Trophoblast cell (in vitro differentiated cells and primary cell): ENCODE data around the gene CHRND.
A peak's percentile ranks its signal among the peaks of the same experiment; 100 is the strongest.

Experiments used
- DNase-seq, 2 donors: peaks; one replicate each; pipeline ENCODE4 v3.0.0-alpha.2; 2016
- H2AFZ ChIP-seq: 2 replicates; pipeline ENCODE4 v1.6.1; 2013; ENCODE audit warnings: low read length, moderate library complexity, mild to moderate bottlenecking; ENCODE audit not compliant: insufficient read depth, poor library complexity
- H2AK5ac ChIP-seq: 2 replicates; pipeline ENCODE4 v1.6.1; 2013; ENCODE audit warnings: mild to moderate bottlenecking, low read length
- H2BK120ac ChIP-seq: 2 replicates; pipeline ENCODE4 v1.6.1; 2013; ENCODE audit warnings: low read length, mild to moderate bottlenecking, moderate library complexity; ENCODE audit not compliant: insufficient read depth, poor library complexity
- H2BK12ac ChIP-seq: 2 replicates; pipeline ENCODE4 v1.6.1; 2013; ENCODE audit warnings: mild to moderate bottlenecking, low read length, moderate library complexity
- H2BK5ac ChIP-seq: 2 replicates; pipeline ENCODE4 v1.6.1; 2013; ENCODE audit warnings: low read length, low read depth, moderate library complexity, mild to moderate bottlenecking; ENCODE audit not compliant: poor library complexity
- H3K14ac ChIP-seq: 2 replicates; pipeline ENCODE4 v1.6.1; 2013; ENCODE audit warnings: mild to moderate bottlenecking, low read length
- H3K18ac ChIP-seq: 2 replicates; pipeline ENCODE4 v1.6.1; 2013; ENCODE audit warnings: mild to moderate bottlenecking, low read length
- H3K23ac ChIP-seq: 2 replicates; pipeline ENCODE4 v1.6.1; 2013; ENCODE audit warnings: low read length
- H3K27ac ChIP-seq: 2 replicates; pipeline ENCODE4 v1.5.1; 2013; ENCODE audit warnings: low read depth, mild to moderate bottlenecking, inconsistent platforms, low read length, moderate library complexity
- H3K27me3 ChIP-seq: 2 replicates; pipeline ENCODE4 v1.6.1; 2013; ENCODE audit warnings: inconsistent platforms, mild to moderate bottlenecking, low read length, moderate library complexity; ENCODE audit not compliant: insufficient read depth
- H3K36me3 ChIP-seq, 2 experiments: 1 replicate in 1 of 2; 2 replicates in 1 of 2; pipeline ENCODE4 v1.6.1; 2013; ENCODE audit warnings: low read length in 2 of 2, mild to moderate bottlenecking in 2 of 2, moderate library complexity in 1 of 2; ENCODE audit not compliant: insufficient read depth in 2 of 2, control insufficient read depth in 1 of 2
- H3K4ac ChIP-seq: 2 replicates; pipeline ENCODE4 v1.6.1; 2013; ENCODE audit warnings: low read depth, mild to moderate bottlenecking, low read length, moderate library complexity
- H3K4me1 ChIP-seq, 2 experiments: 1 replicate in 1 of 2; 2 replicates in 1 of 2; pipeline ENCODE4 v1.6.1; 2013; ENCODE audit warnings: low read length in 2 of 2, mild to moderate bottlenecking in 2 of 2, moderate library complexity in 1 of 2; ENCODE audit not compliant: insufficient read depth in 2 of 2, control insufficient read depth in 1 of 2
- H3K4me2 ChIP-seq: 2 replicates; pipeline ENCODE4 v1.6.1; 2013; ENCODE audit warnings: inconsistent platforms, mild to moderate bottlenecking, low read length, moderate library complexity
- H3K4me3 ChIP-seq: 2 replicates; pipeline ENCODE4 v1.5.1; 2013; ENCODE audit warnings: mild to moderate bottlenecking, low read depth, low read length, inconsistent platforms
- H3K79me1 ChIP-seq: one replicate; pipeline ENCODE4 v1.6.1; 2013; ENCODE audit warnings: low read length
- H3K79me2 ChIP-seq: 2 replicates; pipeline ENCODE4 v1.6.1; 2013; ENCODE audit warnings: low read length, mild to moderate bottlenecking; ENCODE audit not compliant: control insufficient read depth, insufficient read depth, poor library complexity
- H3K9ac ChIP-seq: 2 replicates; pipeline ENCODE4 v1.6.1; 2013; ENCODE audit warnings: mild to moderate bottlenecking, low read length
- H3K9me3 ChIP-seq: 2 replicates; pipeline ENCODE4 v1.6.1; 2013; ENCODE audit warnings: low read depth, mild to moderate bottlenecking, control low read depth, inconsistent platforms, low read length; ENCODE audit not compliant: insufficient read depth
- H4K12ac ChIP-seq: 2 replicates; pipeline ENCODE4 v1.6.1; 2013; ENCODE audit warnings: low read depth, mild to moderate bottlenecking, low read length, moderate library complexity
- H4K8ac ChIP-seq: 2 replicates; pipeline ENCODE4 v1.6.1; 2013; ENCODE audit warnings: low read depth, mild to moderate bottlenecking, low read length, moderate library complexity
- H4K91ac ChIP-seq: one replicate; pipeline ENCODE4 v1.6.1; 2013; ENCODE audit warnings: low read depth, mild to moderate bottlenecking, low read length, moderate library complexity
- whole genome bisulfite sequencing: extraction: QIAGEN DNeasy Blood & Tissue Kit; methylation state at CpG from one replicate; pipeline ENCODE4 v1.1.7; 2013; ENCODE audit warnings: missing lambda C conversion rate; ENCODE audit not compliant: insufficient read length, insufficient coverage; ENCODE audit errors: extremely low coverage; 5-methylcytosine and 5-hydroxymethylcytosine counted together

The CHRND gene

DNA sequence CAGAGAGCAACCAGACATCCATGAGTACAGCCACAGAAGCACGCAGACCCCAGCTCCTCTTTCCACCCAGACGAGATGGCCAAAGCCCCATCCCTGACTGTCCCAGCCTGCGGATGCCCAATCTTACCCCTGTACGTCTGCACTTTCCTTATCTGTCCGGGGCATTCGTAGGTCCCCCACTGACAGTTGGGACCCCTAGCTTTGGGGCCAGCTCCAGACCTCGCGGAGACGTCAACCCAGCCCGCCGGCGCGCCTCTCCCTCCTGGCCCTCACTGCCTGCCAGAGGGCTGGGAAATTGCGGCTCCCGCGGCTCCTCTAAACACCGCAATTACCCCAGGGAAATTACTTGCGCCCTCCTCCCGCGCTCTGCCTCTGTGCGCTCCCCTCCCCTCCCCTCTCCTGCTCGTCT, 40.6 kb upstream of the CHRND start:
- H4K8ac ChIP-seq: no peak overlapping the region
- no peak overlapping the region for H3K4ac ChIP-seq
- H2AFZ ChIP-seq: no peak overlapping the region
- no peak overlapping the region for H2BK5ac ChIP-seq
- no peak overlapping the region for H2BK120ac ChIP-seq
- H2AK5ac ChIP-seq: no peak overlapping the region
- no peak overlapping the region for H3K23ac ChIP-seq
- H3K27ac ChIP-seq: no peak overlapping the region
- no peak overlapping the region for H2BK12ac ChIP-seq
- peaks cover 0 to 5% of the 10 kb centered on the region in 2 experiments for H3K4me1 ChIP-seq
- H3K4me3 ChIP-seq: no peak overlapping the region
- H3K14ac ChIP-seq: no peak overlapping the region
- peaks cover 23% of the 10 kb centered on the region for H3K9me3 ChIP-seq
- no peak for DNase-seq
- no peak overlapping the region for H3K9ac ChIP-seq
- H3K4me2 ChIP-seq: no peak overlapping the region
- no peak overlapping the region for H3K18ac ChIP-seq
- H3K79me2 ChIP-seq: no peaks in the 10 kb centered on the region
- WGBS: no CpG with 5 or more reads among the region's 22 CpGs
- H4K91ac ChIP-seq: no peak overlapping the region
- H3K79me1 ChIP-seq: no peaks in the 10 kb centered on the region
- peaks cover 57% of the 10 kb centered on the region for H3K27me3 ChIP-seq
- H4K12ac ChIP-seq: no peak overlapping the region
- no peaks in the 10 kb centered on the region for H3K36me3 ChIP-seq

DNA sequence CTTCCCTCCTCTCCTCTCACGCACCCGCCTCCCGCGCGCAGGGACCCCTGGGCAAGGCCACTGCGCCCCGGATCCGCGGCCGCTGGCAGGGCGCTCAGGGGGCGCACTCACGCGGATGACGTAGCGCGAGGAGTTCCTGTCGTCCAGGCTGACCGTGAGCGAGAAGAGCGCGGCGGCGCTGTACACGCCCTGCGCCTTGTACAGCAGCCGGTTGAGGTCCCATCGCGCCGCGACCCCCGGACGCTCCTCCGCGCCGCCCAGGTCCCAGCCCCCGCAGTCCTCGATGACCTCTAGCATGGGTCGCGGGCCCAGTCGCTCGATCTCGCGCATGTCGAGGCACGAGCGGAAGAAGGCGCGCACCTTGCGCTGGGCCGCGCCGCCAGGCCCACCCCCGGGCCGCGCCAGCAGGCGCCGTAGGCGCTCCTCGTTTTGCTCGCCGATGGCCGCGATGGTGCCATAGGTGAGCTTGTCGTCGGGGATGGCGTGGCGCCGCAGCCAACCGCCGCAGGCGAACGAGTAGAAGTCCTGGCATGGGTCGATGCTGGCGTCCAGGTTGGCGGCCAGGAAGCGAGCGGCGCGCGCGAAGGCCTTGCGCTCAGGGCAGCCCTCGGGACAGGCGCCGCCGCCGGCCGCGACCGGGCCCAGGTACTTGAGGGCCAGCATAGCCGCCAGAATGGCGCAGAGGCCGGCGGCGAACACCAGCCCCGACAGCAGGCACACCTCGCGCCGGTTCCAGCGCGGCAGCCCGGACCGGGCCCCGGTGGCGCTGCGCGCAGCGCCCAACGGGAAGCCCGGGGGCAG, 40.0 kb upstream of the CHRND start:
- H3K79me1 ChIP-seq: no peaks in the 10 kb centered on the region
- DNase-seq: no peak
- no peak overlapping the region for H3K14ac ChIP-seq
- H3K4ac ChIP-seq: no peak overlapping the region
- peaks cover 57% of the 10 kb centered on the region for H3K27me3 ChIP-seq
- no peak overlapping the region for H3K9ac ChIP-seq
- H3K4me3 ChIP-seq: no peak overlapping the region
- no peak overlapping the region for H4K91ac ChIP-seq
- no peak overlapping the region for H2BK120ac ChIP-seq
- no peak overlapping the region for H4K12ac ChIP-seq
- no peak overlapping the region for H4K8ac ChIP-seq
- H3K4me1 ChIP-seq: peaks cover 0 to 5% of the 10 kb centered on the region in 2 experiments
- H3K23ac ChIP-seq: no peak overlapping the region
- H2AFZ ChIP-seq: no peak overlapping the region
- WGBS: no CpG with 5 or more reads among the region's 111 CpGs
- no peaks in the 10 kb centered on the region for H3K79me2 ChIP-seq
- H3K4me2 ChIP-seq: peak overlapping the region; percentile 40
- no peak overlapping the region for H2AK5ac ChIP-seq
- H3K9me3 ChIP-seq: peaks cover 23% of the 10 kb centered on the region
- H3K36me3 ChIP-seq: no peaks in the 10 kb centered on the region
- H3K18ac ChIP-seq: no peak overlapping the region
- H2BK5ac ChIP-seq: no peak overlapping the region
- no peak overlapping the region for H2BK12ac ChIP-seq
- no peak overlapping the region for H3K27ac ChIP-seq

DNA sequence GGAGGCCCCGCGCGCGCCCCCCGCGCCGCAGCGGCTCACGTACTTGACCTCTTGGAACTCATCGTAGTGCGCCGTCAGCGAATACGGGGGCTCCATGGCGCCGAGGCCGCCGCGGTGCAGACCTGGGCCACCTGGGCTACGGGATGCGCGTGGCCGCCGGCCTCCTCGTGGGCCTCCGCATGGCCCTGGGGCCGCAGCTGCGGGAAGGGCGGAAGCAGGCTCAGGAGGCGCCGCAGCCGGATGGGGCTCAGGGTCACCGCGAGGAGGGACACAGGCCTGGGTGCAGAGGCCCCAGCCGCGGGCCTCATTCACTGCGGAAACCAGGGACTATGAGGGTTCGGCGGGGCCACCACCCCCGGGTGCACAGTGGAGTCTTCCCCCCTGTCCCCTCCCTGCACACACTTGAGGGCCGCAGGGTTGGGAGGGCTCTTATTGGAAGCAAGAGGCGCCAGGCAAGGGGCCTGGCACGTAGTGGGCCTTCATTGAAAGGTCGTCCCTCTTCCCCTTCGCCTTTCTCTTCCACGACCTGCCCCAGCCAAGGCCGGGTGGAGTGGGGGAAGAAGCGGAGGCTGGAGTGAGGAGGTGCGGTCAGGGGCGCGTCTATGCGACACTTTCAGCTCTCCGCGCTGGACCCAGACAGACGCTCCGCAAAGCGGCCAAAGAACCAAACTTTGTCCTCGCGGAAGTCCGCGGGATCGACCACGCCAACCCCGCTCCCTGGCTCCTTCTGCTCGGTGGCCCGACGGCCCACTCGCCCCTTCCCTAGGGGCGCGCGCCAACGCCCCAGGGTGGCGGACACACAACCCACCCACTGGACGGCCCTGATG, 39.2 kb upstream of the CHRND start:
- H2BK120ac ChIP-seq: no peak overlapping the region
- H2AFZ ChIP-seq: no peak overlapping the region
- no peaks in the 10 kb centered on the region for H3K79me2 ChIP-seq
- H4K8ac ChIP-seq: no peak overlapping the region
- no peak overlapping the region for H3K9ac ChIP-seq
- H4K12ac ChIP-seq: no peak overlapping the region
- H2AK5ac ChIP-seq: no peak overlapping the region
- no peak overlapping the region for H2BK5ac ChIP-seq
- no peak overlapping the region for H3K27ac ChIP-seq
- no peak for DNase-seq
- no peak overlapping the region for H3K4me3 ChIP-seq
- no peaks in the 10 kb centered on the region for H3K79me1 ChIP-seq
- H3K36me3 ChIP-seq: no peaks in the 10 kb centered on the region
- H3K4ac ChIP-seq: no peak overlapping the region
- peaks cover 22% of the 10 kb centered on the region for H3K9me3 ChIP-seq
- no peak overlapping the region for H3K14ac ChIP-seq
- no peak overlapping the region for H3K18ac ChIP-seq
- peaks cover 0 to 5% of the 10 kb centered on the region in 2 experiments for H3K4me1 ChIP-seq
- H3K23ac ChIP-seq: no peak overlapping the region
- peaks cover 57% of the 10 kb centered on the region for H3K27me3 ChIP-seq
- H3K4me2 ChIP-seq: peak overlapping the region; percentile 56
- no peak overlapping the region for H2BK12ac ChIP-seq
- no peak overlapping the region for H4K91ac ChIP-seq
- no CpG with 5 or more reads among the region's 74 CpGs for WGBS

DNA sequence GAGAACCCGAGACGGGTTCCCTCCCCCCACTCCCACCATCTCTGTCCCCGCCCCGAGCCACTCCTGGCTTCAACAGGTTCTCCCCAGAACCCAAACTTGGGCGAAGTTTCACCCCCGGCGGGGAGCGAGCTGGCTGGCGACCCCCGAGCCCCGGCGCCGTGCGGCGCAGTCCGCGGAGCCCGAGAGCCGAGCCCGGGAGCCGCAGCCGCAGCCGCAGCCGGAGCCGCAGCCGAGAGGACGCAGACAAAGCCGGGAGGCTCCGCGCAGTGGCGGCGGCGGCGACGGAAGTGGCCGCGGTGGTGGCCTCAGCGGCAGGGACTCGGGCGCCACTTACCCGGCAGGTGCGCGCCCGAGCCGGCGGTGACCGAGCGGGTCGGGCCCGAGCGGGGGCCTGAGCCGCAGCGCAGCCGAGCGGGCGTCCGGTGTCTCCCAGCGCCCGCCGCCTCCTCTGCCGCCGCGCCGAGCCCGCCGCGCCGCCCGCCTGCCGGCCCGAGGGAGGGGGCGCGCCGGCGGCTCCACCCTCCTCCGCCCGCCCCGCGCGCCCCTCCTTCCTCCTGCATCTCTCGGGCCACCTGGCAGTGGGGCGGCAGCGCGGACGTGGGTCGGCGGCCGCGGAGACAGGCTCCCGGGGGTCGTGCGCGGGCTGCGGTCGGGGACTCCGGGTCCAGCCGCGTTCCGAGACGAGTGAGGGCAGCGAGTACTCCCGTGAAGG, 38.4 kb upstream of the CHRND start, which contains the start of gene ECEL1:
Gene ECEL1 (minus strand): TSS at position 450 of the 712 bp plus-strand sequence. CDS start 1,181 bp downstream, outside the sequence.
- Histone ChIP-seq H3K23ac (no peak within 1 kb of the TSS), H3K4ac (no peak within 1 kb of the TSS)
- DNase-seq: peak in 1 of 2 donors; percentile 4

More for the DNA sequence above, 38.4 kb upstream of the CHRND start, which contains the start of gene ECEL1:
- Histone ChIP-seq H4K91ac (no peak within 1 kb of the TSS), H2BK5ac (no peak within 1 kb of the TSS), H4K8ac (no peak within 1 kb of the TSS), H3K9me3 (peaks cover 22% of the 10 kb centered on the region), H3K18ac (no peak within 1 kb of the TSS), H2BK120ac (no peak within 1 kb of the TSS), H3K79me1 (no peaks in the 10 kb centered on the region), H3K4me3 (no peak within 1 kb of the TSS), H2AFZ (no peak within 1 kb of the TSS), H3K9ac (no peak within 1 kb of the TSS), H3K14ac (no peak within 1 kb of the TSS), H3K27me3 (peaks cover 57% of the 10 kb centered on the region), H3K4me1 (peaks cover 0 to 5% of the 10 kb centered on the region in 2 experiments), H3K27ac (no peak within 1 kb of the TSS), H3K79me2 (no peaks in the 10 kb centered on the region), H3K36me3 (no peaks in the 10 kb centered on the region), H2AK5ac (no peak within 1 kb of the TSS), H3K4me2 (peak within 1 kb of the TSS; percentile 56), H2BK12ac (no peak within 1 kb of the TSS), H4K12ac (no peak within 1 kb of the TSS)
- no CpG with 5 or more reads among the region's 102 CpGs for WGBS
